ENCODE measurements around the gene EXOC3L4. TPM values are rescaled to one million over a fixed set of nuclear protein-coding genes. Genes with fewer than 3 reads are reported as not detected.

Gene EXOC3L4
- total RNA-seq, 1 donor from 2014 or later, result not detected

GRCh38 chr14:103081951-103082350 is 12.6 kb upstream of the EXOC3L4 start:
- Histone ChIP-seq H3K4me3 (ENCODE audit: low read depth, low read length) (no peak overlapping the region), H3K27me3 (ENCODE audit: control insufficient read depth, insufficient read depth, low read length) (peaks cover 13% of the 10 kb centered on the region), H3K36me3 (ENCODE audit: control insufficient read depth, insufficient read depth, low read length) (no peaks in the 10 kb centered on the region)
- FAIRE-seq, result no peak
- no peak for TF ChIP-seq CTCF (IDR thresholded peaks at IDR 0.05; ENCODE audit: insufficient read depth, low read length, severe bottlenecking)
- DNase-seq (ENCODE audit: low read depth), result no peak

- DNase-seq (ENCODE audit: low read depth) (no peak), FAIRE-seq (no peak)
- Histone ChIP-seq H3K4me3 (ENCODE audit: low read depth, low read length) (no peak within 1 kb of the TSS), H3K36me3 (ENCODE audit: control insufficient read depth, insufficient read depth, low read length) (no peaks in the 10 kb centered on the region), H3K27me3 (ENCODE audit: control insufficient read depth, insufficient read depth, low read length) (peaks cover 17% of the 10 kb centered on the region)
- no peak for TF ChIP-seq CTCF (IDR thresholded peaks at IDR 0.05; ENCODE audit: insufficient read depth, low read length, severe bottlenecking)
These were observed 10.3 kb upstream of the EXOC3L4 start, which contains the start of gene LBHD2 for GRCh38 chr14:103084021-103084919. TSS of gene LBHD2 (plus strand) at chr14:103084210. CDS start at chr14:103086013, 1,803 bp downstream.

- FAIRE-seq, result no peak
- peak; percentile 9 for TF ChIP-seq CTCF (IDR thresholded peaks at IDR 0.05; ENCODE audit: insufficient read depth, low read length, severe bottlenecking)
These were observed 9.1 kb upstream of the EXOC3L4 start for GRCh38 chr14:103085106-103086091.

GRCh38 chr14:103086771-103087342 is 7.7 kb upstream of the EXOC3L4 start:
- FAIRE-seq (no peak), DNase-seq (ENCODE audit: low read depth) (no peak)
- Histone ChIP-seq H3K36me3 (ENCODE audit: control insufficient read depth, insufficient read depth, low read length) (no peaks in the 10 kb centered on the region), H3K27me3 (ENCODE audit: control insufficient read depth, insufficient read depth, low read length) (peaks cover 24% of the 10 kb centered on the region), H3K4me3 (ENCODE audit: low read depth, low read length) (no peak overlapping the region)
- no peak for TF ChIP-seq CTCF (IDR thresholded peaks at IDR 0.05; ENCODE audit: insufficient read depth, low read length, severe bottlenecking)

More at GRCh38 chr14:103085106-103086091, 9.1 kb upstream of the EXOC3L4 start:
- peaks cover 21% of the 10 kb centered on the region for H3K27me3 ChIP-seq (ENCODE audit: control insufficient read depth, insufficient read depth, low read length)
- no peak for DNase-seq (ENCODE audit: low read depth)
- H3K36me3 ChIP-seq (ENCODE audit: control insufficient read depth, insufficient read depth, low read length), result no peaks in the 10 kb centered on the region
- H3K4me3 ChIP-seq (ENCODE audit: low read depth, low read length), result no peak overlapping the region

- DNase-seq (ENCODE audit: low read depth), result no peak
- no peak for TF ChIP-seq CTCF (IDR thresholded peaks at IDR 0.05; ENCODE audit: insufficient read depth, low read length, severe bottlenecking)
- peaks cover 24% of the 10 kb centered on the region for H3K27me3 ChIP-seq (ENCODE audit: control insufficient read depth, insufficient read depth, low read length)
- H3K4me3 ChIP-seq (ENCODE audit: low read depth, low read length), result no peak overlapping the region
- H3K36me3 ChIP-seq (ENCODE audit: control insufficient read depth, insufficient read depth, low read length), result no peaks in the 10 kb centered on the region
- FAIRE-seq, result no peak
These were observed 7.1 kb upstream of the EXOC3L4 start for GRCh38 chr14:103087343-103087835.
